22Rv1 (cell line): Measurements from ENCODE around the gene HSDL1.

Source experiments
- ZFX ChIP-seq: fragments of 450-650 bp; IDR thresholded peaks from 2 replicates; pipeline ENCODE4 v1.6.1; 2017; ENCODE audit warnings: antibody characterized with exemption, borderline replicate concordance
- TF ChIP-seq, protein P1 (sequence below): fragments of 450-650 bp; IDR thresholded peaks from 2 replicates; pipeline ENCODE4 v1.5.1; 2017; ENCODE audit warnings: mild to moderate bottlenecking

DNA sequence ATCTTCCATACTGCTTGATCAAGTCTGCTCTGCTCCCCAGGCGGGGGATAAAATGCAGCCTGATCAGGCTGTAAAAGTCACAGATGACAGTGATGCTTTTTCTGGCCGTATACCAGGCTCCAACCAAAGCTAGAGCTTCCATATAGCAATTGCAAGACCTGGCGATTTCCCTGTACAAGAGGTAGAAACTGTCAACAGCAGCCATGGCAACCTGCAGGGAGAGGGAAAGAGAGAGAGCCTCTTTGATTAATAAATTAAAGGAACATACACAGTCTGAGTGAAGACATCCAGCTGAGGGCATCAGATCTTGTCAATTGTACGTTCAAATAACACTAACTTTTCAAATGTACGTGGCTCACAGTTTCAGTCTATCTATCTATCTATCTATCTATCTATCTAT is 13.9 kb downstream of the HSDL1 start:
- TF ChIP-seq, protein P1, sequence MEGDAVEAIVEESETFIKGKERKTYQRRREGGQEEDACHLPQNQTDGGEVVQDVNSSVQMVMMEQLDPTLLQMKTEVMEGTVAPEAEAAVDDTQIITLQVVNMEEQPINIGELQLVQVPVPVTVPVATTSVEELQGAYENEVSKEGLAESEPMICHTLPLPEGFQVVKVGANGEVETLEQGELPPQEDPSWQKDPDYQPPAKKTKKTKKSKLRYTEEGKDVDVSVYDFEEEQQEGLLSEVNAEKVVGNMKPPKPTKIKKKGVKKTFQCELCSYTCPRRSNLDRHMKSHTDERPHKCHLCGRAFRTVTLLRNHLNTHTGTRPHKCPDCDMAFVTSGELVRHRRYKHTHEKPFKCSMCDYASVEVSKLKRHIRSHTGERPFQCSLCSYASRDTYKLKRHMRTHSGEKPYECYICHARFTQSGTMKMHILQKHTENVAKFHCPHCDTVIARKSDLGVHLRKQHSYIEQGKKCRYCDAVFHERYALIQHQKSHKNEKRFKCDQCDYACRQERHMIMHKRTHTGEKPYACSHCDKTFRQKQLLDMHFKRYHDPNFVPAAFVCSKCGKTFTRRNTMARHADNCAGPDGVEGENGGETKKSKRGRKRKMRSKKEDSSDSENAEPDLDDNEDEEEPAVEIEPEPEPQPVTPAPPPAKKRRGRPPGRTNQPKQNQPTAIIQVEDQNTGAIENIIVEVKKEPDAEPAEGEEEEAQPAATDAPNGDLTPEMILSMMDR: no peak
- no peak for TF ChIP-seq ZFX
